Spleen (tissue), 7 donors: ENCODE results near the gene SGSH.

Source experiments
- POLR2A ChIP-seq, 3 donors: fragments of 450-650 bp; IDR thresholded peaks; one replicate each; pipeline ENCODE4 v1.5.1; 2017; ENCODE audit warnings: antibody characterized with exemption in 3 of 3, mild to moderate bottlenecking in 1 of 3
- POLR2AphosphoS5 ChIP-seq, 3 donors: sonication (generic); formaldehyde crosslinking; IDR thresholded peaks; one replicate each; pipeline ENCODE4 v1.5.1; 2017; ENCODE audit warnings: antibody characterized with exemption in 3 of 3
- TF ChIP-seq, protein P1 (sequence below), 11 experiments: fragments of 200-600 bp in 7 of 11; fragments of 450-650 bp in 4 of 11; sonication (generic) in 4 of 11; IDR thresholded peaks in 8 of 11; conservative IDR thresholded peaks in 3 of 11; 1 replicate in 7 of 11; 2 replicates in 4 of 11; pipeline versions ENCODE4 v1.4.0 to v1.8.0; 2016 to 2021; ENCODE audit warnings: antibody characterized with exemption in 11 of 11, inconsistent platforms in 4 of 11, mild to moderate bottlenecking in 1 of 11
- donor health status: DM: no; HTN: no; CAD: no; lungs with moderate emphysema.
- donor health status: DM: no; HTN: no; CAD: no.
- donor health status: DM: no; HTN: no; CAD: no.

DNA sequence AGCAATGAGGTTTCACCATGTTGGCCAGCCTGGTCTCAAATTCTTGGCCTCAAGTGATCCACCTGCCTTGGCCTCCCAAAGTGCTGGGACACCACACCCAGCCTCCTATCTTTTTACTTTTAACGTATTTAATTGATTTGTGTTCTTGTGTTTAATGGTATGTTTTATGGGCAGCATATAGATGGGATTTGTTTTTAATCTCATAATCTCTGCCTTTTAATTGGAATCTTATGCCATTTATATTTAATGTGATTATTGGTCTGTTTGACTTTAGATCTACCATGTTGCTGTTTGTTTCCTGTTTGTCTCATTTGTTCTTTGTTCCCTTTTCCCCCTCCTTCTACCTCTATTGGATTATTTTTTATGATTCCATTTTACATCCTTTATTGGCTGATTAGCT, 12.3 kb upstream of the SGSH start:
- TF ChIP-seq, protein P1, sequence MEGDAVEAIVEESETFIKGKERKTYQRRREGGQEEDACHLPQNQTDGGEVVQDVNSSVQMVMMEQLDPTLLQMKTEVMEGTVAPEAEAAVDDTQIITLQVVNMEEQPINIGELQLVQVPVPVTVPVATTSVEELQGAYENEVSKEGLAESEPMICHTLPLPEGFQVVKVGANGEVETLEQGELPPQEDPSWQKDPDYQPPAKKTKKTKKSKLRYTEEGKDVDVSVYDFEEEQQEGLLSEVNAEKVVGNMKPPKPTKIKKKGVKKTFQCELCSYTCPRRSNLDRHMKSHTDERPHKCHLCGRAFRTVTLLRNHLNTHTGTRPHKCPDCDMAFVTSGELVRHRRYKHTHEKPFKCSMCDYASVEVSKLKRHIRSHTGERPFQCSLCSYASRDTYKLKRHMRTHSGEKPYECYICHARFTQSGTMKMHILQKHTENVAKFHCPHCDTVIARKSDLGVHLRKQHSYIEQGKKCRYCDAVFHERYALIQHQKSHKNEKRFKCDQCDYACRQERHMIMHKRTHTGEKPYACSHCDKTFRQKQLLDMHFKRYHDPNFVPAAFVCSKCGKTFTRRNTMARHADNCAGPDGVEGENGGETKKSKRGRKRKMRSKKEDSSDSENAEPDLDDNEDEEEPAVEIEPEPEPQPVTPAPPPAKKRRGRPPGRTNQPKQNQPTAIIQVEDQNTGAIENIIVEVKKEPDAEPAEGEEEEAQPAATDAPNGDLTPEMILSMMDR (IDR thresholded peaks at IDR 0.05 in 8 of 11, conservative IDR thresholded peaks at IDR 0.05 in 3 of 11): no peak
- TF ChIP-seq POLR2A (IDR thresholded peaks at IDR 0.05) (no peak), POLR2AphosphoS5 (IDR thresholded peaks at IDR 0.05) (no peak)
